ENCODE results near the gene IFI27. TPM values are rescaled to one million over a fixed set of nuclear protein-coding genes. Genes with fewer than 3 reads are reported as not detected.

Gene IFI27
- total RNA-seq, 1 experiment from 2014 or later = 4.3 TPM

- ChIA-PET POLR2A (ENCODE audit: unreplicated experiment) (no interaction called here), CTCF (no interaction called here)
- Histone ChIP-seq H3F3A (ENCODE audit: low read length, unreplicated experiment) (no peaks in the 10 kb centered on the region), H2AFZ (ENCODE audit: low read length) (no peak overlapping the region), H3K27me3 (ENCODE audit: low read length) (no peaks in the 10 kb centered on the region), H3K4me2 (ENCODE audit: low read length) (no peak overlapping the region), H3K79me2 (ENCODE audit: low read length) (no peaks in the 10 kb centered on the region), H3K9me2 (replicated peaks; ENCODE audit: low read length) (no peaks in the 10 kb centered on the region), H4K20me1 (ENCODE audit: low read length) (no peaks in the 10 kb centered on the region), H3K9ac (ENCODE audit: low read length) (no peak overlapping the region), H3K27ac (ENCODE audit: low read length) (no peak overlapping the region), H3K4me1 (ENCODE audit: insufficient read depth, low read length) (no peaks in the 10 kb centered on the region), H3K9me3 (ENCODE audit: low read length) (no peaks in the 10 kb centered on the region), H3K36me3 (ENCODE audit: low read depth, low read length) (no peaks in the 10 kb centered on the region), H3K4me3 (ENCODE audit: low read length) (no peak overlapping the region)
- no TSS peak for BruUV-seq (replicated peaks)
- ATAC-seq (no peak), DNase-seq (no peak)
- intact Hi-C loops (cut with micrococcal nuclease) = no loop called here
- TF ChIP-seq EZH2phosphoT487 (IDR thresholded peaks at IDR 0.05; ENCODE audit: borderline replicate concordance, low read length) = no peak
- TF ChIP-seq EZH2 (IDR thresholded peaks at IDR 0.05; ENCODE audit: low read length, unreplicated experiment) = no peak
- no peak for TF ChIP-seq CTCF (conservative IDR thresholded peaks at IDR 0.05; ENCODE audit: low read depth, low read length)
These were observed 11.9 kb downstream of the IFI27 start for GRCh38 chr14:94122438-94122837.

GRCh38 chr14:94123296-94123695 is 12.8 kb downstream of the IFI27 start:
- no peak overlapping the region for H3K9ac ChIP-seq (ENCODE audit: low read length)
- H3K27me3 ChIP-seq (ENCODE audit: low read length) = no peaks in the 10 kb centered on the region
- ATAC-seq (no peak), DNase-seq (no peak)
- H3K36me3 ChIP-seq (ENCODE audit: low read depth, low read length) = no peaks in the 10 kb centered on the region
- no peaks in the 10 kb centered on the region for H3K79me2 ChIP-seq (ENCODE audit: low read length)
- H3K9me2 ChIP-seq (replicated peaks; ENCODE audit: low read length) = no peaks in the 10 kb centered on the region
- ChIA-PET CTCF (no interaction called here), POLR2A (ENCODE audit: unreplicated experiment) (no interaction called here)
- no peak overlapping the region for H2AFZ ChIP-seq (ENCODE audit: low read length)
- no peaks in the 10 kb centered on the region for H3F3A ChIP-seq (ENCODE audit: low read length, unreplicated experiment)
- BruUV-seq (replicated peaks) = no TSS peak
- no peaks in the 10 kb centered on the region for H3K9me3 ChIP-seq (ENCODE audit: low read length)
- intact Hi-C loops (cut with micrococcal nuclease) = no loop called here
- H3K4me3 ChIP-seq (ENCODE audit: low read length) = no peak overlapping the region
- TF ChIP-seq CTCF (conservative IDR thresholded peaks at IDR 0.05; ENCODE audit: low read depth, low read length) (no peak), EZH2 (IDR thresholded peaks at IDR 0.05; ENCODE audit: low read length, unreplicated experiment) (no peak), EZH2phosphoT487 (IDR thresholded peaks at IDR 0.05; ENCODE audit: borderline replicate concordance, low read length) (no peak)
- no peak overlapping the region for H3K27ac ChIP-seq (ENCODE audit: low read length)
- H3K4me1 ChIP-seq (ENCODE audit: insufficient read depth, low read length) = no peaks in the 10 kb centered on the region
- H4K20me1 ChIP-seq (ENCODE audit: low read length) = no peaks in the 10 kb centered on the region
- no peak overlapping the region for H3K4me2 ChIP-seq (ENCODE audit: low read length)

- H3K9ac ChIP-seq (ENCODE audit: low read length) = no peak overlapping the region
- ChIA-PET CTCF (no interaction called here), POLR2A (ENCODE audit: unreplicated experiment) (no interaction called here)
- no peaks in the 10 kb centered on the region for H3K27me3 ChIP-seq (ENCODE audit: low read length)
- H3K9me2 ChIP-seq (replicated peaks; ENCODE audit: low read length) = no peaks in the 10 kb centered on the region
- H3K9me3 ChIP-seq (ENCODE audit: low read length) = no peaks in the 10 kb centered on the region
- H3F3A ChIP-seq (ENCODE audit: low read length, unreplicated experiment) = no peaks in the 10 kb centered on the region
- H3K27ac ChIP-seq (ENCODE audit: low read length) = no peak overlapping the region
- BruUV-seq (replicated peaks) = no TSS peak
- ATAC-seq = no peak
- H3K36me3 ChIP-seq (ENCODE audit: low read depth, low read length) = no peaks in the 10 kb centered on the region
- DNase-seq = no peak
- H4K20me1 ChIP-seq (ENCODE audit: low read length) = no peaks in the 10 kb centered on the region
- no peaks in the 10 kb centered on the region for H3K79me2 ChIP-seq (ENCODE audit: low read length)
- no peak overlapping the region for H3K4me2 ChIP-seq (ENCODE audit: low read length)
- H3K4me1 ChIP-seq (ENCODE audit: insufficient read depth, low read length) = peaks cover under 1% of the 10 kb centered on the region; the same call in 1 of the 2 replicates
- TF ChIP-seq EZH2phosphoT487 (IDR thresholded peaks at IDR 0.05; ENCODE audit: borderline replicate concordance, low read length) = no peak
- TF ChIP-seq EZH2 (IDR thresholded peaks at IDR 0.05; ENCODE audit: low read length, unreplicated experiment) = no peak
- TF ChIP-seq CTCF (conservative IDR thresholded peaks at IDR 0.05; ENCODE audit: low read depth, low read length) = no peak
- no peak overlapping the region for H3K4me3 ChIP-seq (ENCODE audit: low read length)
- no peak overlapping the region for H2AFZ ChIP-seq (ENCODE audit: low read length)
- intact Hi-C loops (cut with micrococcal nuclease) = no loop called here
These were observed 13.3 kb downstream of the IFI27 start for GRCh38 chr14:94123868-94124267.

Data from PC-3 (cell line).